ENCODE data around the gene AOPEP. TPM values are rescaled to one million over a fixed set of nuclear protein-coding genes. Genes with fewer than 3 reads are reported as not detected.
A peak's percentile ranks its signal among the peaks of the same experiment; 100 is the strongest.

The AOPEP gene
- total and polyA plus RNA-seq, 9 of the 15 experiments (the other 6 are each of a cell fraction or from before 2014, with no cell fraction given), result 4.5 to 19.3 (median 13.5) TPM

DNA sequence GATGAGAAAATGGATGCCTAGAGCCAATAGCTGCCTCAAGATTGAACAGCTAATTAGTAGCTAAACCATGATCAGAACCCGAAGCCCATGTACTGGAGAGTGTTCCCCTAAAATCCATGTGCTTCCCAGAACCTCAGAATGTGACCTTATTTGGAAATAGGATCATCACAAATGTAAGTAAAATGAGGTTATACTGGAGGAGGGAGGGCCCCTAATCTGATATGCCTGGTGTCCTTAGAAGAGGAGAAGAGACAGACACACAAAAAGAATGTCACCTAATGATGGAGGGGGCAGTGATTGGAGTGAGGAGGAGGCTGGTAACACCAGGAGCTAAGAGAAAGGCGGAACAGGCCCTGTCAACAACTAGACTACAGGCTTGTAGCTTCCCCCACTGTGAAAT, 45.9 kb upstream of the AOPEP start (continued):
- no peak for TF ChIP-seq CBX1 (IDR thresholded peaks at IDR 0.05; ENCODE audit: low read depth)

DNA sequence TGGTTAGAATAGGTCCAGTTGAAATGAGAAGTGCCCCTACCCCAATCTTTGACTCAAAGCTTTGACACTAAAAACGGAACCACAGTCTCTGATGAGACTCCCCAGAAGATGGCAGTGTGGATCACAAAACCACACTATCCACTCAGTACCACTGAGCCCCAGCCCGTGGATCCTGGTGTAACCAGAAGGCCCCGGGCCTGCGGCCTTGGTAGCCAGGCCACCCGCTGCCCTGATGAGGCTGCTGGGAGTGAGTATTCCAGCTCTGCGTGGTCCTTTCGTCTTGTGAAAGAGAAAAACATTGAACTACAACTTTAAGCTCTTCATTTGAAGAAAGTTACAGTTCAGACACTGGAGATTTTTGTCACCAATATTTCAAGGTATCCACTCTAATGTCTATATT, 45.0 kb upstream of the AOPEP start:
- CTCF ChIA-PET (ENCODE audit: low intra/inter-chr PET ratio), result interaction anchor here (0.6 to 2.5 kb wide), 4 partner anchors 176 to 450 kb away, joined by 3 to 18 read pairs (median 8); no protein-coding TSS in a partner anchor
- Histone ChIP-seq H3K36me3 (ENCODE audit: control insufficient read depth, insufficient read depth, low read length) (no peaks in the 10 kb centered on the region), H3K9me3 (replicated peaks; ENCODE audit: control insufficient read depth, insufficient read depth, low read depth, low read length) (peaks cover 1% of the 10 kb centered on the region; the same call in 1 of the 2 replicates), H3K9me1 (ENCODE audit: control insufficient read depth, insufficient read depth, low read length) (no peaks in the 10 kb centered on the region), H2AFZ (ENCODE audit: low read depth, low read length) (no peak overlapping the region), H3K4me2 (ENCODE audit: insufficient read depth, low read length) (no peak overlapping the region), H4K20me1 (replicated peaks; ENCODE audit: control insufficient read depth, insufficient read depth, low read length) (no peaks in the 10 kb centered on the region), H3K9ac (ENCODE audit: insufficient read depth in 1 of 2, low read depth in 2 of 2, low read length in 2 of 2) (no peak overlapping the region), H3K27me3 (ENCODE audit: control insufficient read depth in 2 of 2, insufficient read depth in 2 of 2, low read length in 2 of 2) (peaks cover 21 to 32% of the 10 kb centered on the region in 2 experiments; a peak in 4 of 5 replicates), H3K4me1 (replicated peaks in 1 of 2; ENCODE audit: control insufficient read depth in 2 of 2, insufficient read depth in 2 of 2, low read length in 2 of 2) (no peaks in the 10 kb centered on the region), H3K79me2 (ENCODE audit: control insufficient read depth, insufficient read depth, low read length) (no peaks in the 10 kb centered on the region), H3K27ac (ENCODE audit: extremely low read depth, low read depth, low read length) (no peak overlapping the region), H3K4me3 (no peak overlapping the region)
- no TSS peak for BruUV-seq (replicated peaks)
- POLR2A ChIA-PET, result interaction anchor here (0.7 to 1.6 kb wide), 6 partner anchors 12 to 651 kb away, joined by 3 to 7 read pairs (median 4); partner anchors contain the start of gene AOPEP
- FAIRE-seq, result peak; percentile 86
- peak; percentile 97 for ATAC-seq
- peak; percentile 39 to 72 (median 55) for DNase-seq (ENCODE audit: extremely low read depth in 1 of 4, low spot score in 3 of 4)
- 2% methylated on average over 7 of the region's 7 CpGs for WGBS (ENCODE audit: insufficient coverage, low coverage, missing lambda C conversion rate)
- intact Hi-C loops (cut with micrococcal nuclease) (loop anchor here (1.0 to 10.0 kb wide), 4 partner anchors 101 to 583 kb away; no protein-coding TSS in a partner anchor), in situ Hi-C loops (cut with MboI) (loop anchor here (5.0 kb wide), 1 partner anchor 441 kb away; no protein-coding TSS in a partner anchor)
- TF ChIP-seq, protein P1, sequence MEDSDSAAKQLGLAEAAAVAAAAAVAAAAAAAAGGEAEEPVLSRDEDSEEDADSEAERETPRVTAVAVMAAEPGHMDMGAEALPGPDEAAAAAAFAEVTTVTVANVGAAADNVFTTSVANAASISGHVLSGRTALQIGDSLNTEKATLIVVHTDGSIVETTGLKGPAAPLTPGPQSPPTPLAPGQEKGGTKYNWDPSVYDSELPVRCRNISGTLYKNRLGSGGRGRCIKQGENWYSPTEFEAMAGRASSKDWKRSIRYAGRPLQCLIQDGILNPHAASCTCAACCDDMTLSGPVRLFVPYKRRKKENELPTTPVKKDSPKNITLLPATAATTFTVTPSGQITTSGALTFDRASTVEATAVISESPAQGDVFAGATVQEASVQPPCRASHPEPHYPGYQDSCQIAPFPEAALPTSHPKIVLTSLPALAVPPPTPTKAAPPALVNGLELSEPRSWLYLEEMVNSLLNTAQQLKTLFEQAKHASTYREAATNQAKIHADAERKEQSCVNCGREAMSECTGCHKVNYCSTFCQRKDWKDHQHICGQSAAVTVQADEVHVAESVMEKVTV (CRISPR knock-in tag; IDR thresholded peaks at IDR 0.05), result peak; percentile 77
- TF ChIP-seq STAG1 (CRISPR knock-in tag; IDR thresholded peaks at IDR 0.05; ENCODE audit: borderline replicate concordance), result peak; percentile 84; the same call in 1 of the 2 replicates
- TF ChIP-seq SREBF1 (IDR thresholded peaks at IDR 0.05; ENCODE audit: borderline replicate concordance, low read depth, low read length), result no peak
- peak; percentile 71 for TF ChIP-seq SMC3 (conservative IDR thresholded peaks at IDR 0.05; ENCODE audit: insufficient read depth, low read depth, low read length)
- no peak for TF ChIP-seq FOXK1 (CRISPR knock-in tag; IDR thresholded peaks at IDR 0.05; ENCODE audit: borderline replicate concordance)
- TF ChIP-seq STAT5B (CRISPR knock-in tag; IDR thresholded peaks at IDR 0.05), result no peak
- TF ChIP-seq NEUROD1 (IDR thresholded peaks at IDR 0.05; ENCODE audit: borderline replicate concordance, low read depth, low read length, partially characterized antibody), result no peak
- peak; percentile 27; the same call in 1 of the 2 replicates for TF ChIP-seq RB1 (IDR thresholded peaks at IDR 0.05; ENCODE audit: low read depth)
- TF ChIP-seq, protein P2, sequence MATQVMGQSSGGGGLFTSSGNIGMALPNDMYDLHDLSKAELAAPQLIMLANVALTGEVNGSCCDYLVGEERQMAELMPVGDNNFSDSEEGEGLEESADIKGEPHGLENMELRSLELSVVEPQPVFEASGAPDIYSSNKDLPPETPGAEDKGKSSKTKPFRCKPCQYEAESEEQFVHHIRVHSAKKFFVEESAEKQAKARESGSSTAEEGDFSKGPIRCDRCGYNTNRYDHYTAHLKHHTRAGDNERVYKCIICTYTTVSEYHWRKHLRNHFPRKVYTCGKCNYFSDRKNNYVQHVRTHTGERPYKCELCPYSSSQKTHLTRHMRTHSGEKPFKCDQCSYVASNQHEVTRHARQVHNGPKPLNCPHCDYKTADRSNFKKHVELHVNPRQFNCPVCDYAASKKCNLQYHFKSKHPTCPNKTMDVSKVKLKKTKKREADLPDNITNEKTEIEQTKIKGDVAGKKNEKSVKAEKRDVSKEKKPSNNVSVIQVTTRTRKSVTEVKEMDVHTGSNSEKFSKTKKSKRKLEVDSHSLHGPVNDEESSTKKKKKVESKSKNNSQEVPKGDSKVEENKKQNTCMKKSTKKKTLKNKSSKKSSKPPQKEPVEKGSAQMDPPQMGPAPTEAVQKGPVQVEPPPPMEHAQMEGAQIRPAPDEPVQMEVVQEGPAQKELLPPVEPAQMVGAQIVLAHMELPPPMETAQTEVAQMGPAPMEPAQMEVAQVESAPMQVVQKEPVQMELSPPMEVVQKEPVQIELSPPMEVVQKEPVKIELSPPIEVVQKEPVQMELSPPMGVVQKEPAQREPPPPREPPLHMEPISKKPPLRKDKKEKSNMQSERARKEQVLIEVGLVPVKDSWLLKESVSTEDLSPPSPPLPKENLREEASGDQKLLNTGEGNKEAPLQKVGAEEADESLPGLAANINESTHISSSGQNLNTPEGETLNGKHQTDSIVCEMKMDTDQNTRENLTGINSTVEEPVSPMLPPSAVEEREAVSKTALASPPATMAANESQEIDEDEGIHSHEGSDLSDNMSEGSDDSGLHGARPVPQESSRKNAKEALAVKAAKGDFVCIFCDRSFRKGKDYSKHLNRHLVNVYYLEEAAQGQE (IDR thresholded peaks at IDR 0.05; ENCODE audit: borderline replicate concordance), result peak; percentile 76; the same call in 1 of the 2 replicates
- TF ChIP-seq, protein P2 (CRISPR knock-in tag; IDR thresholded peaks at IDR 0.05; ENCODE audit: low read depth), result no peak

Measured in K562 (cell line).